ENCODE measurements around the gene LRRC49. TPM values are rescaled to one million over a fixed set of nuclear protein-coding genes. Genes with fewer than 3 reads are reported as not detected.
"Not testable (repeated sequence)": the region's sequence is repeated elsewhere in the genome, so short reads cannot be mapped to it uniquely, and the experiment has no call there.

Gene LRRC49
- polyA plus RNA-seq, 3 donors = 15.3 to 20.0 (median 17.0) TPM

DNA sequence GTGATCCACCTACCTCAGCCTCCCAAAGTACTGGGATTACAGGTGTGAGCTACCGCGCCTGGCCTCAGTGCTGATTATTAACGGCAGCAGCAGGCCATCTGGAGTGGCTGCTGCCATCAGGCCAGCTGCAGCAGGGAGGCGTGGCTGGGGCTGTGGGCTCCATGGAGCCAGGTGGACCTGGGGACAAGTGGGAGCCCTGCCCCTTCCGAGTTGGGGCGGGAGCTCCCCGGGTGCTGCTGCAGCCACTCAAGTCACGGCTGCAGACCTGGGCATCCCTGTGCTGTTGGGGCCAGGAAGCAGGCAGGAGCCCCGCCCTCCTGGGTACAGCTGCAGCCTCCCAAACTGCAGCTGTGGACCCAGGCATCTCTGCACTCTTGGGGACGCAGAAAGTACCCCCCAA, 23.9 kb downstream of the LRRC49 start:
- DNase-seq = no peak

DNA sequence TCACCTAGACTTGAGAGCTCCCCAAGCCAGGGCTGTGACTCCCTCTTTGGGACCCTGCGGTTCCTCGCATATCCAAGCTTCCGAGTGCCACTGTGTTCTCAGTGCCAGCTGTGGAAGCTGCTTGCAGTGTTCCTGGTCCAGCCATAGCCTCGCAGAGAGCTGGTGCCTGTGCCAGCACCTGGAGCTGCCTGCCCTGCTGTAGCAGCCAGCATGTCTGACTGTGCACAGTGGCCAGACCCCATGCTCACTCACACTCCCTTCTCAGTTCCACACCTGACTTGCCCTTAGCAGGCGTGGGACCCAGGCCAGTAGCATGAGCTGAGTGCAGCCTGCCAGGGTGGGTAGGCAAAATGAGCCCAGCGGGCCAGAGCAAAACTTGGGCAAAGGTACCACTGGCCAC, 25.3 kb downstream of the LRRC49 start:
- DNase-seq = no peak

DNA sequence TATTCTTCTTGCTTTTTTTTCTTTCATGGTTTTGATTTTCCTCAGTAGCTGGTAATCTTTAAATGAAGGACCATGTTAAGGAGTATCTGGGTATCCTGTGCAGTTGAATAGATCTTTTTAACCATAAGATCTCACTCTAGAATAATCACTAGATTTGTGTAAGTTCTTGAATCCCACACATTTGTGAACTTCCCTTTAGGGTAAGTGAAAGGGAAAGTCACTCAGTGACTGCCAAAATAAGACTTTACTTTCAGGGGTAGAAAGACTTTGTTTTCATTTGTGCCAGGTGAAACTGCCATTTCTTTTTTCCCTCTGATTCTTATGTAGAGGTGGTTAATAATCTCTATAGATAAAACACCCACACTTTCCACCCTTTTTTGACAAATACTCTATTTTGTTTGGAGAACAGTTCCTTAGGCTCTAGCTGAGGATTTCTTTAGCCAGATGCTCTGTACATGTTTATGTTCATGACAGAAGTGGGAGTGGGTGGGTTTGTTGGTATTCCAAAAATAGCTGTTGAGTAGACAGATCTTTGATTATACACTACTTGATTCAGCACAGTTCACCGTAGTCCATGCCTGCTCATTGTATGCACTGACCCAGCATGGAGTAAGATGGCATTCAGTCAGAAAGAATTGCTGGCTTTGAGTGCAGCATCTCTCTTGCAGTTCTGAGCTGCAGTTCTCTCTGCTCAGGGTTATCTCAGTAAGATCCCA, 28.5 kb downstream of the LRRC49 start:
- DNase-seq = no peak

GRCh38 chr15:70922119-70922518, 29.5 kb downstream of the LRRC49 start:
- no peak for DNase-seq

- no peak for DNase-seq
These were observed 30.9 kb downstream of the LRRC49 start for GRCh38 chr15:70923311-70924080.

GRCh38 chr15:70926914-70927313, 34.3 kb downstream of the LRRC49 start:
- DNase-seq = not testable (repeated sequence)

DNA sequence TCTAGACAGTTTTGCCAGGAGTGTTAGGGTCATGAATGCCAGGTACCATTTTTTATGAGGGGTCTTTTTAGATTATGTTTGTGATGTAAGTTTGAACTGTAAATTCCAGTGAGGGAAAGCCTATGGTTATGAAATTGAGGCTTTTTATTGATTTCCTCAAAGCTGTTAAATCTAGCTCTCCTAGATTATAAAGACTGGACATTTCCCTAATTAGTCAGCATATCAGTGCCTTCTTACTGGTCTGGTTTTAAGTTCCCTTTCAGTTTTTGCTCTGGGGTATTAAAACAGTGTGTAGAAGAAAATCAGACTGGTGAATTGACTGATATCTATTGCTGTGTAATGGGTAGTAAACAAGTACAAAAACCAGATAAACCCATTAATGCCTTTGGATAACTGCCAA, 39.2 kb downstream of the LRRC49 start:
- no peak for DNase-seq

DNA sequence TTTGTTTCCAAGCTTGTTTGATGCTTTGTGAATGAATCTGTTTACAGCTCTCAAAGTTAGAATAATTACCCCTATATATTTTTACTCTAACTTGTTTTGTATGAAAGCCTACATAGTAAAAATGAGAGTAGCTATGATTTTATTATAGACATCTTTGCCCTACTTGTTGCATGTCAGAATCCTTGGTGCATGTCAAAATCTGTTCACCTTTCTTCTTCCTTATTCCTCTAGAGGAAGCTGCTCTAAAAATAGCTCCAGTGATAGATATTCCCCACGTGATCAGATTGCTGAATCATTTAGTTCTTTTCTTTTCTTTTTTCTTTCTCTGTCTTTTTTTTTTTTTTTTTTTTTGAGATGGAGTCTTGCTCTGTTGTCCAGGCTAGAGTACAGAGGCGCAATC, 39.8 kb downstream of the LRRC49 start:
- DNase-seq = no peak

- no peak for DNase-seq
These were observed 40.8 kb downstream of the LRRC49 start for GRCh38 chr15:70933411-70933810.

DNA sequence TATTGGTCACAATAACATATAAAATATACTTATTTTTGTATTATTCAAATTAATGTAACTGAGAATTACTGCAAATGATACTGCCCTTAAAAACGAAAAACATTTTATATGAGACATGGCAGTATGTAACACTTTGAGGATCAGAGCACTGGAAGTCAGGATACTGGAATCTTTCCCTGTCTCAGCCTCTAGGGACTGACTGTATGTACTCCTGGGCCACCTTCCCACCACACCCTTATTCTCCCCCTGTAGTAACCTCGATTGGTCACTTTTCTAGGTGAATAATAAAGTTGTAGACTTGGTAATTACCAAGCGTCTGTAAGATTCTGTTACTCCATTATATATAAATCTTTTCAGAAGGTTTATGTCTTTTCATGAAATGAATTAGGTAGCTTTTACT, 43.0 kb downstream of the LRRC49 start:
- no peak for DNase-seq

DNA sequence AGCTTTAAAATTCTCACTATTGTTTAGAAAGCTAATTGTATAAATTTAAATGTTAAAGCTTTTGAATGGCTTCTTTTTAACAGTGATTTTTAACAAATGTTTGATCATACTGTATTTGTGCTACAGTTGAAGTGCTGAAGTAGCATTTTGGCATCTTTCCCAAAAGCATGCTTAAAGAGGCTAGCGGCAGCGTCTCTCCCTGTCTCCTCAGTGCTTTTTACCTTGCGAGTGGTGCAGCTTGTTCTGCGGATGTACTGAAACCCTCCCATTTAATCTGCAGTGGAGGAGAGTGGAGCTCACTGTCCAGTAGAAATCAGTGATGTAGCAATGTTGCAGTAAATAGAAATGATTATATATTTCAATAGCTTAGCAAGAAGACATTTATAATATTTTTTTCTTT, 43.7 kb downstream of the LRRC49 start:
- DNase-seq = no peak

- peak; percentile 42 for DNase-seq
These were observed 50.7 kb downstream of the LRRC49 start for GRCh38 chr15:70943285-70943684.

DNA sequence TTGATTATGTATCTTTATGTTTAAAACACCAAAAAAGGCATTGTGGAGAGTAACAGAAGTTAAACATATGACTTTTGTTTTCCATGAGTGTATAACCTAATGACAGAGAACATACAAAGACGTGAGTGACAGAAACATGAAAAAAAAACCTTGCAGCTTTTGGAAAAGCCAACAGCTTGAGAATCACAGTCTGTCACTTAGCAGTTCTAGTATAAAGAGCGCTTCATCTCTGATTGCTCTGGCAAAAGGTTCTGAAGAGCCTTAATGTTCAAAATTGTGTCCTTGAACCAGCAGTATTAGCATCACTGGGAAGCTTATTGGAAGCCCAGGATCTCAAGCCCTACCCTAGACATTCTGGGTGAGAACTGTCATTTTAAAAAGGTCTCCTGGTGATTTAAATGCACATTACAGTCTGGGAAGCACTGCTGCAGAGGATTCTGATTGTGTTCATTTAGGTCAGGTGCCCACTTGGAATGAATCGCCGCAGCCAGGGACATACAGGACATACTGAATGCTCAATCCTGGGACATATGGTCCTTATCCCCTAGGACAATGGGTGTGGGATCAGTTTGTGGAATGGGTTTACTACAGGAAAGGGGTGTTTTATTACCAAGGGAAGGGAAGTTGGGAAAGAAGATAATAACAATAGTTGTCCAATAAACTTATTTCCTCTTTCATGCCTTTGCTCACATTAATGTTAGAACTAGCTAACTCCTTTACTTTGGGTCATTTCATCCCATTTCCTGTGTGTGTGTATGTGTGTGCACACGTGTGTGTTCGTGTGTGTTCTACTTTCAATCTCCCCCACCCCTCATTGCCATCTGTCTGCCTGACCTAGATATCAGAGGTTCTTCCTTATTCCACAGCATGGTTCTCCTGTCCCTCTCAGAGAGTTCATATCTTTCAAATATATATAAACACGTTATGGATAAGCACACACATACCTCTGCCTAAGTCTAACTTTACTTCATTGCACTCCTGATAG, 55.0 kb downstream of the LRRC49 start:
- DNase-seq = no peak

- no peak for DNase-seq
These were observed 58.3 kb downstream of the LRRC49 start for GRCh38 chr15:70950953-70951352.

- DNase-seq = no peak
These were observed 61.5 kb downstream of the LRRC49 start for GRCh38 chr15:70954171-70954570.

GRCh38 chr15:70954733-70955132, 62.1 kb downstream of the LRRC49 start:
- DNase-seq = no peak

DNA sequence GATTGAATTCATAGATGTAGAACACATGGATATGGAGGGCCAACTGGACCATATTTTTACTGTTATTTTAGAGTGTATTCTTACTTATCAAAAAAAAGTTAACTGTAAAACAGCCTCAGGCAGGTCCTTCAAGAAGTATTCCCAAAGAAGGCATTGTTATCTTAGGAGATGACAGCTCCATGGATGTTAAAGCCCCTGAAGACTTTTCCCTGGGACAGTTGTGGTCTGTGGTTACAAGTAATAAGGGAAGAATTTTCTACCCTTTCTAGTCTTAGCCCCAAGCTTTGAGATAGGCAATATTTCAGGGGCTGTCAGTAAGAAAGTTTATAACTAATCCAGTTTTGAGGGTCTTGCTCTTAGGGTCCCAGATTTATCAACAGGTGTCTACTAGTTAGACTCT, 62.5 kb downstream of the LRRC49 start:
- DNase-seq = no peak

DNA sequence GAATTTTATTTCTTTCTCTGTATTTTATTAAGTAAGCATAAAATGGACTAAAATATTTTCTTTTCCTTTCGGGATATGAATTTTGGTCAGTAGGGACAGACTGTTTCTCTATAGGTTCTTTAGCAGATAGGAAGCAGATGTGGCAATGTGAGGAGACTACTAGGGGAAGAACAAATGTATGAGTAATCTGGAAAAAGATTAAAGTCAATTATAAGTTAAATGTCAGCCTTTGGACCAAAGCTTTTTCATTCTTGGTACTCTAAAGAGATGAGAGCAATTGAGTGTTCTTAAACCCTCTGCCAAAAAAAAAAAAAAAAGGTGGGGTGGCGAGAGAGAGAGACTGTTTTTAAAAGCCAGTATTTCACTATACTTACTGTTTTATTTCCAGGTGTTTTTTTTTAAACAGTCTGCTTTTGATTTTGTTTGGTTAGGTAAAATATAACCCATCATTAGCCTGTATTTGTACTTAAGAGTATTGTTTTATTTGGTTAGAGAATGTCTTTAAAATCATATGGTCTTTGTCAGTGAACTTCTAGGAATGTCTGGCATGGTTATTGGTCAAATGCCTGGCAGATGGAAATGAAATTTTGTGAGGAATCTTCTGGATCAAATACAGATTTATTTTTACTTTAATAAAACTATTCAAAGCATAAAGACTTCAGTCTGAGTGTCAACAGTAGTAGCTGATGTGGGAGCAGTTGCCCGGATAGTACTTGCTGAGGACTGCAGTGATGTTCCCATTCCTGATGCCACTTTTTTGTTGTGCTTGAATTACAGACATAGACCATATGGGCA, 63.8 kb downstream of the LRRC49 start:
- DNase-seq = no peak

DNA sequence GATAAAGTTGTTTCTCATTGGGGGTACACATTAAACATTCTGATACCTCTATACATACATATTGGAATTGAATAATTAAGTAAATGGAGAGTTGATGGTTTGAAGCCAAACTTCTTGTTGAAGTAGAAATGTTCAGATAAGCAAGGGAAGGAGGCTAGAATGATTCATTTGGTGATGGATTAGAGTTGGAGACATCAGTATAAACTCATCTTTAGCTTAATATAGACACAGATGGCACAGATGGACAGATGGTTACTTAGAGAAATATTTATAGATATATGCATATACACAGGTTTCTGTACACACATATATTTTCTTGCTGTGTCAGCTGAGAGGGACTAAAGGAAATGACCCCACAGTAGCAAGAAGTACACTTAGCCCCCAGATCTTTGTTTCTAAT, 69.5 kb downstream of the LRRC49 start:
- DNase-seq = no peak

DNA sequence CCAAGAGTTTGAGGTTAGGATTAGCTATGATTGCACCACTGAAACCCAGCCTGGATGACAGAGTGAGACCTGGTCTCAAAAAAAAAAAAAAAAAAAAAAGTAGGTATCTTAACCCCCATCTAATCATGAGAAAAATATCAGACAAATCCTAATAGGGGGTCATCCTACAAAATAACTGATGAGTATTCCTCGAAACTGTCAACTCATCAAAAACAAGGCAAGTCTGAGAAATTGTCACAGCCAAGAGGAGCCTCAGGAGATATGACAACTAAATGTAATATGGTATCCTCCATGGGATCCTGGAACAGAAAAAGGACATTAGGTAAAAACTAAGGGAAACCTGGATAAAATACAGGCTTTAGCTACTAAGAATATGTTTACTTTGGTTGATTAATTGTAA, 70.6 kb downstream of the LRRC49 start:
- DNase-seq = no peak

DNA sequence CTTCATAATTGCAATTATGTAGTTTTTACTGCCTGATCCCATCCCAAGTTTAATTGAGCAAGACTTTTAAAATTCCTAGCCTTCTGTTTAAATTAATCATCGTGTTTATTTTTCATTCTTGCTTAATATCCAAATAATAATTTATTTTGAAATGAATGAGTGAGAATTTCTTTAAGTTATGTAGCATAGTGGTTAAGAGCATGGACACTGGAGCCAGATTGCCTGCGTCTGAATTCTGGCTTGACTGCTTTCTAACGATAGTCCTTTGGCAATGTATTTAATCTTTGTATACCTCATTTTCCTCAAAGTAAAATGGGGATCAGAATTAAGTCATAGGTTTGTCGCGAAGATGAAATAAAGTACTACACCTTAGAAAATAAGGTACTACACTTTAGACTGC, 71.4 kb downstream of the LRRC49 start:
- no peak for DNase-seq

DNA sequence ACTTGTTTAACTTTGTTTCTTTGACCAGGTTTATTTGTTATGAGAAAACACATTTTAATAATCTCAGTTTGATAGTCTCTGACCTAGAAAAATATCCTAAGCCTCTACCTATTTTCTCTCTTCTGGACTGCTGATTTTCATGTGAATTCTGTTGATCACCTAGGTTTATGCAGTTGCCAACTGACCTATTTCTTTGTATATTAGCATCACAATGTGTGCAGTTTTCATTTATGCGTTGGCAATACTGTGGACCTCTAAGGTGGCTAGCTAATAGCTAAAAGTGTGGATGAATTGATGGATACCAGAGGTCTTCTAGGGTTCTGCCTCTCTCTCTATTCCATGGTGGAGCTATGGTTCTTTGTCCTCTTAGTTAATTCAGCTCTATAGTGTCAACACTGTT, 72.1 kb downstream of the LRRC49 start:
- no peak for DNase-seq

All from renal pelvis (tissue), 4 donors.